ENCODE results near the gene RING1. TPM values are rescaled to one million over a fixed set of nuclear protein-coding genes. Genes with fewer than 3 reads are reported as not detected.

The RING1 gene
- total and polyA plus RNA-seq, 10 of the 15 experiments (the other 5 are each of a cell fraction or from before 2014, with no cell fraction given) = 2.0 to 27.2 (median 15.8) TPM

- TF ChIP-seq PKNOX1 (IDR thresholded peaks at IDR 0.05) = no peak
- no peak for TF ChIP-seq CREB1 (IDR thresholded peaks at IDR 0.05; ENCODE audit: low read depth)
- TF ChIP-seq CHD1 (IDR thresholded peaks at IDR 0.05; ENCODE audit: low read depth, low read length) = no peak
- TF ChIP-seq USF1 (IDR thresholded peaks at IDR 0.05; ENCODE audit: borderline replicate concordance, extremely low read length, insufficient read depth, low read depth, low read length) = no peak
- TF ChIP-seq YBX1 (IDR thresholded peaks at IDR 0.05) = peak; percentile 97
- no peak for TF ChIP-seq LARP7 (IDR thresholded peaks at IDR 0.05)
- TF ChIP-seq PAX5 (IDR thresholded peaks at IDR 0.05; ENCODE audit: borderline replicate concordance, low read depth, low read length) = 0 out of 2 replicates have a peak, but pooled peaks have one; percentile 7
- TF ChIP-seq HDAC6 (IDR thresholded peaks at IDR 0.05; ENCODE audit: unreplicated experiment) = no peak
- no peak for TF ChIP-seq TCF7 (IDR thresholded peaks at IDR 0.05; ENCODE audit: borderline replicate concordance)
- TF ChIP-seq SRF (IDR thresholded peaks at IDR 0.05; ENCODE audit: low read depth in 2 of 2, low read length in 2 of 2) = no peak
- TF ChIP-seq IKZF2 (IDR thresholded peaks at IDR 0.05) = peak; percentile 33 to 53; a peak in 2 of 4 replicates
- peak; percentile 73; the same call in 1 of the 2 replicates for TF ChIP-seq RB1 (IDR thresholded peaks at IDR 0.05; ENCODE audit: borderline replicate concordance)
- no peak for TF ChIP-seq EGR1 (IDR thresholded peaks at IDR 0.05; ENCODE audit: borderline replicate concordance in 1 of 2, low read depth in 2 of 2, low read length in 2 of 2)
- no peak for TF ChIP-seq NR2C1 (IDR thresholded peaks at IDR 0.05)
- no peak for TF ChIP-seq BRCA1 (IDR thresholded peaks at IDR 0.05; ENCODE audit: low read depth, low read length)
- no peak for TF ChIP-seq ZNF622 (IDR thresholded peaks at IDR 0.05)
- no peak for TF ChIP-seq ELK1 (IDR thresholded peaks at IDR 0.05; ENCODE audit: low read depth, low read length)
- no peak for TF ChIP-seq BCL3 (IDR thresholded peaks at IDR 0.05; ENCODE audit: borderline replicate concordance, insufficient read depth, low read depth, low read length, poor library complexity, severe bottlenecking)
- no peak for TF ChIP-seq ZBTB11 (CRISPR knock-in tag; IDR thresholded peaks at IDR 0.05)
- no peak for TF ChIP-seq PBX3 (IDR thresholded peaks at IDR 0.05; ENCODE audit: insufficient replicate concordance, low read depth, low read length)
Measured at GRCh38 chr6:33170176-33171015, 37.9 kb upstream of the RING1 start (continued).
